IgD-negative memory B cell (primary cell): ENCODE data around the gene ATXN7. TPM values are rescaled to one million over a fixed set of nuclear protein-coding genes. Genes with fewer than 3 reads are reported as not detected.
A peak's percentile ranks its signal among the peaks of the same experiment; 100 is the strongest.

Experiments
- H3K27ac Mint-ChIP-seq, 3 donors: one replicate each; pipeline ENCODE4 v1.8.0; 2020 to 2022; ENCODE audit warnings: mild to moderate bottlenecking in 3 of 3, mixed read lengths in 3 of 3, moderate library complexity in 1 of 3
- H3K27me3 Mint-ChIP-seq: one replicate; pipeline ENCODE4 v1.8.0; 2021; ENCODE audit warnings: mixed read lengths
- H3K36me3 Mint-ChIP-seq: one replicate; pipeline ENCODE4 v1.8.0; 2020; ENCODE audit warnings: mild to moderate bottlenecking, mixed read lengths
- H3K4me1 Mint-ChIP-seq, 3 donors: one replicate each; pipeline ENCODE4 v1.8.0; 2020 to 2022; ENCODE audit warnings: mixed read lengths in 3 of 3, mild to moderate bottlenecking in 1 of 3
- H3K4me3 Mint-ChIP-seq, 4 donors: one replicate each; pipeline ENCODE4 v1.8.0; 2020 to 2022; ENCODE audit warnings: mild to moderate bottlenecking in 4 of 4, mixed read lengths in 4 of 4, moderate library complexity in 3 of 4
- H3K9me3 Mint-ChIP-seq, 3 donors: one replicate each; pipeline ENCODE4 v1.8.0; 2020 to 2021; ENCODE audit warnings: mixed read lengths in 3 of 3, mild to moderate bottlenecking in 1 of 3
- polyA plus RNA-seq: library from polyadenylated mRNA; unstranded; fragments of 300-500 nt; fragmentation: Illumina TruSeq; gene quantifications from one replicate; pipeline ENCODE4 v1.2.3, GENCODE V29; 2021

Gene ATXN7
- polyA plus RNA-seq, 1 donor from 2014 or later: 2.1 TPM

- Mint-ChIP-seq H3K27ac (no peak overlapping the region), H3K4me1 (peaks cover 21 to 29% (median 23%) of the 10 kb centered on the region in 3 donors), H3K4me3 (peak overlapping the region in 1 of 4 donors; percentile 31), H3K27me3 (no peaks in the 10 kb centered on the region), H3K9me3 (no peaks in the 10 kb centered on the region), H3K36me3 (peaks cover 3% of the 10 kb centered on the region)
Measured at GRCh38 chr3:63908776-63909175, 45.1 kb downstream of the ATXN7 start.

GRCh38 chr3:63909431-63909830, 45.8 kb downstream of the ATXN7 start:
- no peaks in the 10 kb centered on the region for H3K9me3 Mint-ChIP-seq
- H3K36me3 Mint-ChIP-seq: peaks cover 3% of the 10 kb centered on the region
- H3K27me3 Mint-ChIP-seq: no peaks in the 10 kb centered on the region
- H3K4me3 Mint-ChIP-seq: peak overlapping the region in 1 of 4 donors; percentile 95
- peaks cover 21 to 33% (median 25%) of the 10 kb centered on the region in 3 donors for H3K4me1 Mint-ChIP-seq
- H3K27ac Mint-ChIP-seq: peak overlapping the region in 1 of 3 donors; percentile 92

- peak overlapping the region in 3 of 4 donors; percentile 21 to 95 (median 47) for H3K4me3 Mint-ChIP-seq
- H3K4me1 Mint-ChIP-seq: peaks cover 20 to 33% (median 23%) of the 10 kb centered on the region in 3 donors
- no peaks in the 10 kb centered on the region for H3K27me3 Mint-ChIP-seq
- H3K27ac Mint-ChIP-seq: peak overlapping the region in 2 of 3 donors; percentile 16 to 92
- no peaks in the 10 kb centered on the region for H3K9me3 Mint-ChIP-seq
- H3K36me3 Mint-ChIP-seq: peaks cover 1% of the 10 kb centered on the region
Measured at GRCh38 chr3:63910001-63910400, 46.3 kb downstream of the ATXN7 start.

- H3K9me3 Mint-ChIP-seq: no peaks in the 10 kb centered on the region
- H3K4me1 Mint-ChIP-seq: peaks cover 20 to 33% (median 23%) of the 10 kb centered on the region in 3 donors
- H3K27ac Mint-ChIP-seq: peak overlapping the region; percentile 92 to 98 (median 96)
- no peaks in the 10 kb centered on the region for H3K27me3 Mint-ChIP-seq
- H3K4me3 Mint-ChIP-seq: peak overlapping the region; percentile 90 to 95 (median 95)
- H3K36me3 Mint-ChIP-seq: peaks cover 2% of the 10 kb centered on the region
Measured at GRCh38 chr3:63910891-63911290, 47.2 kb downstream of the ATXN7 start.

GRCh38 chr3:63911509-63911872, 47.8 kb downstream of the ATXN7 start:
- Mint-ChIP-seq H3K36me3 (peaks cover 2% of the 10 kb centered on the region), H3K4me1 (peaks cover 20 to 31% (median 25%) of the 10 kb centered on the region in 3 donors), H3K9me3 (no peaks in the 10 kb centered on the region), H3K27me3 (no peaks in the 10 kb centered on the region), H3K4me3 (peak overlapping the region; percentile 90 to 95 (median 95)), H3K27ac (peak overlapping the region; percentile 92 to 98 (median 96))

- peaks cover 20 to 33% (median 27%) of the 10 kb centered on the region in 3 donors for H3K4me1 Mint-ChIP-seq
- H3K27me3 Mint-ChIP-seq: no peaks in the 10 kb centered on the region
- H3K4me3 Mint-ChIP-seq: peak within 1 kb of the TSS; percentile 90 to 97 (median 95)
- no peaks in the 10 kb centered on the region for H3K9me3 Mint-ChIP-seq
- H3K27ac Mint-ChIP-seq: peak within 1 kb of the TSS; percentile 92 to 98 (median 96)
- H3K36me3 Mint-ChIP-seq: peaks cover 2% of the 10 kb centered on the region
Measured at GRCh38 chr3:63911873-63912767, 48.5 kb downstream of the ATXN7 start, which contains the start of gene SCAANT1. SCAANT1 (minus strand) TSS chr3:63912383.

- H3K4me3 Mint-ChIP-seq: peak overlapping the region; percentile 82 to 97 (median 92)
- peak overlapping the region; percentile 50 to 87 (median 79) for H3K27ac Mint-ChIP-seq
- no peaks in the 10 kb centered on the region for H3K9me3 Mint-ChIP-seq
- no peaks in the 10 kb centered on the region for H3K27me3 Mint-ChIP-seq
- H3K36me3 Mint-ChIP-seq: peaks cover 2% of the 10 kb centered on the region
- H3K4me1 Mint-ChIP-seq: peaks cover 20 to 34% (median 27%) of the 10 kb centered on the region in 3 donors
Measured at GRCh38 chr3:63912768-63913588, 49.3 kb downstream of the ATXN7 start.

GRCh38 chr3:63914312-63914711, 50.6 kb downstream of the ATXN7 start:
- no peaks in the 10 kb centered on the region for H3K27me3 Mint-ChIP-seq
- H3K4me1 Mint-ChIP-seq: peaks cover 20 to 43% (median 38%) of the 10 kb centered on the region in 3 donors
- no peaks in the 10 kb centered on the region for H3K9me3 Mint-ChIP-seq
- peak overlapping the region; percentile 2 to 89 (median 42) for H3K4me3 Mint-ChIP-seq
- H3K36me3 Mint-ChIP-seq: peaks cover 5% of the 10 kb centered on the region
- peak overlapping the region in 1 of 3 donors; percentile 79 for H3K27ac Mint-ChIP-seq

GRCh38 chr3:63918321-63918720, 54.7 kb downstream of the ATXN7 start:
- Mint-ChIP-seq H3K27me3 (no peaks in the 10 kb centered on the region), H3K9me3 (no peaks in the 10 kb centered on the region), H3K4me3 (no peak overlapping the region), H3K4me1 (peaks cover 22 to 51% (median 48%) of the 10 kb centered on the region in 3 donors), H3K27ac (peak overlapping the region in 1 of 3 donors; percentile 42), H3K36me3 (peaks cover 8% of the 10 kb centered on the region)

- Mint-ChIP-seq H3K27ac (no peak overlapping the region), H3K36me3 (peaks cover 10% of the 10 kb centered on the region), H3K4me1 (peaks cover 24 to 51% (median 50%) of the 10 kb centered on the region in 3 donors), H3K4me3 (no peak overlapping the region), H3K9me3 (no peaks in the 10 kb centered on the region), H3K27me3 (no peaks in the 10 kb centered on the region)
Measured at GRCh38 chr3:63920001-63920400, 56.3 kb downstream of the ATXN7 start.

- H3K4me1 Mint-ChIP-seq: peaks cover 36 to 62% (median 55%) of the 10 kb centered on the region in 3 donors
- H3K36me3 Mint-ChIP-seq: peaks cover 13% of the 10 kb centered on the region
- no peaks in the 10 kb centered on the region for H3K27me3 Mint-ChIP-seq
- no peaks in the 10 kb centered on the region for H3K9me3 Mint-ChIP-seq
- H3K4me3 Mint-ChIP-seq: peak overlapping the region in 3 of 4 donors; percentile 1 to 90 (median 72)
- peak overlapping the region; percentile 32 to 98 (median 81) for H3K27ac Mint-ChIP-seq
Measured at GRCh38 chr3:63921741-63922482, 58.2 kb downstream of the ATXN7 start.

- Mint-ChIP-seq H3K9me3 (no peaks in the 10 kb centered on the region), H3K27ac (peak overlapping the region; percentile 19 to 98 (median 32)), H3K4me1 (peaks cover 43 to 68% (median 63%) of the 10 kb centered on the region in 3 donors), H3K4me3 (peak overlapping the region in 3 of 4 donors; percentile 1 to 90 (median 72)), H3K36me3 (peaks cover 13% of the 10 kb centered on the region), H3K27me3 (no peaks in the 10 kb centered on the region)
Measured at GRCh38 chr3:63922491-63923199, 59.0 kb downstream of the ATXN7 start.

GRCh38 chr3:63926309-63926708, 62.6 kb downstream of the ATXN7 start:
- no peaks in the 10 kb centered on the region for H3K9me3 Mint-ChIP-seq
- peak overlapping the region; percentile 59 to 88 (median 81) for H3K27ac Mint-ChIP-seq
- no peaks in the 10 kb centered on the region for H3K27me3 Mint-ChIP-seq
- H3K4me1 Mint-ChIP-seq: peaks cover 49 to 61% (median 59%) of the 10 kb centered on the region in 3 donors
- peaks cover 10% of the 10 kb centered on the region for H3K36me3 Mint-ChIP-seq
- peak overlapping the region in 2 of 4 donors; percentile 4 to 15 for H3K4me3 Mint-ChIP-seq
